Skeletal muscle tissue (tissue), 4 donors: ENCODE measurements around the gene ADGB. TPM values are rescaled to one million over a fixed set of nuclear protein-coding genes. Genes with fewer than 3 reads are reported as not detected.
"Not testable (repeated sequence)": the region's sequence is repeated elsewhere in the genome, so short reads cannot be mapped to it uniquely, and the experiment has no call there.

Experiments used
- H3K27ac ChIP-seq: one replicate; pipeline ENCODE4 v1.7.0; 2013; ENCODE audit warnings: mild to moderate bottlenecking, low read depth, low read length, inconsistent platforms
- H3K27me3 ChIP-seq, 3 donors: one replicate each; pipeline ENCODE4 v1.7.0; 2013; ENCODE audit warnings: low read length in 3 of 3; ENCODE audit not compliant: control insufficient read depth in 3 of 3, insufficient read depth in 3 of 3
- H3K36me3 ChIP-seq, 3 donors: one replicate each; pipeline ENCODE4 v1.7.0; 2013; ENCODE audit warnings: low read length in 3 of 3; ENCODE audit not compliant: control insufficient read depth in 3 of 3, insufficient read depth in 3 of 3
- H3K4me1 ChIP-seq, 3 donors: one replicate each; pipeline ENCODE4 v1.7.0; 2013; ENCODE audit warnings: low read length in 3 of 3, mild to moderate bottlenecking in 3 of 3; ENCODE audit not compliant: control insufficient read depth in 3 of 3, insufficient read depth in 3 of 3
- H3K4me3 ChIP-seq, 3 donors: one replicate each; pipeline ENCODE4 v1.7.0; 2013; ENCODE audit warnings: low read length in 3 of 3
- H3K9ac ChIP-seq, 3 donors: one replicate each; pipeline ENCODE4 v1.7.0; 2013; ENCODE audit warnings: low read length in 3 of 3, mild to moderate bottlenecking in 3 of 3, moderate library complexity in 2 of 3, low read depth in 1 of 3
- H3K9me3 ChIP-seq, 3 donors: one replicate each; pipeline ENCODE4 v1.7.0; 2013; ENCODE audit warnings: low read length in 3 of 3; ENCODE audit not compliant: control insufficient read depth in 3 of 3
- total RNA-seq: library from RNA; depleted of rRNA; stranded (reverse); fragments of >200 nt; gene quantifications from one replicate; pipeline ENCODE4 v1.2.3, GENCODE V29; 2014
- donor health status: Osteomylitis.

ADGB gene
- not detected for total RNA-seq

DNA sequence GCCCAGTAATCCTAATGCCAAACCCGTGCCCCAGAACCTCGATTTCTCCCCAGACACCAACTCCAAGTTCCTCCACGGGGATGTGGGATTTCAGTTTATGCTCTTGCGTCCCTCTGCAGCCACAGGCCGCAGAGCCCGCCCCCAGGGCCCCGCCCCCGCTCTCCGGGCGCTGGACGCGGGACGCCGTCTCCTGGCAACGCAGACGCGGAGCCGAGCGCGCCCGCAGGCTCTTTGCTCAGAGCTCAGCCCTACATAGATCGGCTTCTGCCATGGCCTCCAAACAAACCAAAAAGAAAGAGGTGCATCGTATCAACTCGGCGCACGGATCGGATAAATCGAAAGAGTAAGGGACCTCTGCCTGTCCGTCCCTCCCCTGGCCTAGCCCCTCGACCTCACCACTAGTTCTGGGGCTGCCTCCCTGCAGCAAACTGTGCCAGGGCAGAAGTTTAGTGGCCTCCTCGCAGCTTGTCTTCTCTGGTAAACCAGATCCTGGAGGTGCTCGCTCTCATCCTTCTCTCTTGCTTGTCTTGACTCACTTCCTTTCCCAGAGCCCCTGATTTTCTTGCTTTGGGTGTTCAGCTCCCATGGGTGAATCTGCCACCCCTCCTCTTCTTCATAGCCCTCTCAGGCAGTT is at the start of gene ADGB:
Gene ADGB, plus strand, starts transcription at position 201 of the 634 bp plus-strand sequence. Its CDS starts 69 bp downstream, at position 270.
- Histone ChIP-seq H3K36me3 (no peaks in the 10 kb centered on the region), H3K9ac (peak within 1 kb of the TSS; percentile 35 to 53 (median 49)), H3K27ac (no peak within 1 kb of the TSS), H3K4me3 (peak within 1 kb of the TSS; percentile 69 to 74 (median 70)), H3K9me3 (no peaks in the 10 kb centered on the region), H3K4me1 (peaks cover 0 to 8% (median 2%) of the 10 kb centered on the region in 3 donors), H3K27me3 (peaks cover 0 to 3% (median 0%) of the 10 kb centered on the region in 3 donors)

DNA sequence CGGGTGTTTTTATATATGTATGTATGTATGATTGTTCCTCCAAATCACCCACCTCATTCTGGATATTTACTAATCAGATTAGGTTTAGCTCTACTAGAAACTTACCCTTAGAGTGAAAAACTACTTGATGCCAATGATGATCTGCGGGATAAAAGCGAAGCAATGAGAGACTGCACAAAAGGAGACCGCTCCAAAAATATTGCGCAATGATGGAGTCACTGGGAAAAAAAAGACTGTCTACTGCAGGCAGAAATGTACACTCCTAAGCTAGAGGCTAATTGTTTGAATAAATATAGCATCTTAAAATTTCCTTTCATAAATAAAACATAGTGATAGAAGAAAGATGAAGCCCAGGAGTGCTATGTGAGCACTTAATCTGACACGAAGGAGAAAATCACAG is 47.9 kb upstream of the ADGB start:
- Histone ChIP-seq H3K27ac (no peak overlapping the region), H3K36me3 (peaks cover 0 to 5% (median 0%) of the 10 kb centered on the region in 3 donors), H3K4me3 (no peak overlapping the region), H3K9ac (no peak overlapping the region), H3K27me3 (no peaks in the 10 kb centered on the region), H3K4me1 (peaks cover 0 to 10% (median 0%) of the 10 kb centered on the region in 3 donors), H3K9me3 (no peaks in the 10 kb centered on the region)

DNA sequence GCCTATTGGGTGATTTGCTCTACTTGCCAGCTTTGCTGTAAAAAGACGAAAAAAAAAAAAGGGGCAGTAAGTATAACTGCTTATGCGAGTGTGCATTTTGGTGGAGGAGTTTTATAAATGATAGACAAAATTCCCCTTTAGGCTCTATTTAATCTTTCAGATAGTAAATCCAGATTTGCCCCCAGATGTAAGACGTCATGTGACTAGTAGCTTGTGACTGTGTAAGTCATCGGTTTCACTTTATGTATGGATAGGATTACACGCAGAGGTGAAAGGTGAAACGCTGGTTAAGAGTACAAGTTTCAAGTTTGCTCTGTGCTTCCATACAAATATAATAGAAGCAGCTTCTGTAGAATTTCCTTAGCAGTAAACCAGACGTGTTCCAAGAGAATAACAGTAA is 47.2 kb upstream of the ADGB start:
- Histone ChIP-seq H3K36me3 (peaks cover 0 to 5% (median 0%) of the 10 kb centered on the region in 3 donors), H3K9ac (no peak overlapping the region), H3K4me1 (peaks cover 0 to 10% (median 0%) of the 10 kb centered on the region in 3 donors), H3K27ac (no peak overlapping the region), H3K4me3 (no peak overlapping the region), H3K9me3 (no peaks in the 10 kb centered on the region), H3K27me3 (no peaks in the 10 kb centered on the region)

DNA sequence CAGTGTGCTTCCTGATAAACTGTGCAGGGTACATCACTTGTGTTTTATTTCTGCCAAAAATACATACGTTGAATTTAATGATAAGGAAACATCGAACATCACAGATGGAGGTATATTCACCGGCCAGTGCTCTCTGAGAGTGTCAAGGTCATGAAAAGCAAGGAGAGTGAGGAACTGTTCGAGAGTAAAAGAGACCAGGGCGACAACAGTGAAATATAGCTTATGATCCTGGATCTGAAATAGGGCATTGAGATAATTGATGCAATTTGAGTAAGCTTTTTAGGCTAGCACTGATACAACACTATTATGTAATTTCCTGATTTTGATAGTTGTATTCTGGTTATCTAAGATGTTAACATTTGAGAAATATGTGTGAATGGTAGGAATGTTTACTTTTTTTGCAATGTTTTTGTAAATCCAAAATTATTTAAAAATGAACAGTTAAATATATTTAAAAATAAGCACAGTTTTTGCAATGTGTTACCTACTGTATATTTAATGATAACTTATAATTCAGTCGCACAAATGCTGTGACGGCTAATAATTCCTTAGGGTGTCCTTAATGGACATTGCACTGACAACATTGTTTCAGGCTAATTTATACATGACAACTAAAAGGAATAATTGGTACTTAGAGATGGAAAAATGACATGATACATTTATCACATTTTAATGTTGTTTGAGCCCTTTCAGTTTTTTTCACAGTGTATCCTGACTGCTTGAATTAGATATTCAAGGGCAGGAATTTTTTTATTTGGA is 45.2 kb upstream of the ADGB start:
- Histone ChIP-seq H3K9ac (no peak overlapping the region), H3K36me3 (peaks cover 0 to 5% (median 0%) of the 10 kb centered on the region in 3 donors), H3K9me3 (no peaks in the 10 kb centered on the region), H3K4me3 (no peak overlapping the region), H3K27ac (no peak overlapping the region), H3K4me1 (peaks cover 0 to 10% (median 0%) of the 10 kb centered on the region in 3 donors), H3K27me3 (no peaks in the 10 kb centered on the region)

GRCh38 chr6:146560607-146561006 is 38.2 kb upstream of the ADGB start:
- H3K9ac ChIP-seq: no peak overlapping the region
- H3K4me3 ChIP-seq: no peak overlapping the region
- no peak overlapping the region for H3K27ac ChIP-seq
- no peaks in the 10 kb centered on the region for H3K27me3 ChIP-seq
- no peaks in the 10 kb centered on the region for H3K4me1 ChIP-seq
- H3K9me3 ChIP-seq: no peaks in the 10 kb centered on the region
- H3K36me3 ChIP-seq: no peaks in the 10 kb centered on the region

DNA sequence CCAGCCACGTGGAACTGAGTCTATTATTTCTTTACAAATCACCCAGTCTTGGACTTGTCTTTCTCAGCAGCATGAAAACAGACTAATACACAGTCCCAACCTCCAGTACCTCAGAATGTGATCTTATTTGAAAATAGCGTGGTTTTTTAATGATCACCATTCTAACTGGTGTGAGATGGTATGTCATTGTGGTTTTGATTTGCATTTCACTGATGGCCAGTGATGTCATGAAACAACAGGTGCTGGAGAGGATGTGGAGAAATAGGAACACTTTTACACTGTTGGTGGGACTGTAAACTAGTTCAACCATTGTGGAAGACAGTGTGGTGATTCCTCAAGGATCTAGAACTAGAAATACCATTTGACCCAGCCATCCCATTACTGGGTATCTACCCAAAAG is 32.1 kb upstream of the ADGB start:
- not testable (repeated sequence) for H3K27ac ChIP-seq, H3K9ac ChIP-seq, H3K4me1 ChIP-seq, H3K27me3 ChIP-seq, H3K4me3 ChIP-seq, H3K9me3 ChIP-seq, H3K36me3 ChIP-seq

DNA sequence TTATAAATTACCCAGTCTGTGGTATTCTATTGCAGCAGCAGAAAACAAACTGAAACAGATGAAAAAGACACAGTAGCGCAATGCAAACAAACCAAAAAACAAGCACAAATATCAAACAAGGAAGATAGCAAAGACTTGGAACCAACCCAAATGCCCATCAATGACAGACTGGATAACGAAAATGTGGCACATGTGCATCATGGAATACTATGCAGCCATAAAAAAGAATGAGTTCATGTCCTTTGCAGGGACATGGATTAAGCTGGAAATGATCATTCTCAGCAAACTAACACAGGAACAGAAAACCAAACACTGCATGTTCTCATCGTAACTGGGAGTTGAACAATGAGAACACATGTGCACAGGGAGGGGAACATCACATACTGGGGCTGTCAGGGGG is 30.2 kb upstream of the ADGB start:
- not testable (repeated sequence) for H3K4me1 ChIP-seq, H3K27ac ChIP-seq, H3K9ac ChIP-seq, H3K27me3 ChIP-seq, H3K36me3 ChIP-seq, H3K4me3 ChIP-seq, H3K9me3 ChIP-seq

- no peaks in the 10 kb centered on the region for H3K36me3 ChIP-seq
- no peak overlapping the region for H3K9ac ChIP-seq
- H3K27ac ChIP-seq: no peak overlapping the region
- no peaks in the 10 kb centered on the region for H3K4me1 ChIP-seq
- peaks cover 0 to 2% (median 0%) of the 10 kb centered on the region in 3 donors for H3K27me3 ChIP-seq
- peaks cover 0 to 3% (median 0%) of the 10 kb centered on the region in 3 donors for H3K9me3 ChIP-seq
- no peak overlapping the region for H3K4me3 ChIP-seq
Observed at GRCh38 chr6:146574211-146574610, 24.6 kb upstream of the ADGB start.

GRCh38 chr6:146578054-146578453 is 20.7 kb upstream of the ADGB start:
- H3K27ac ChIP-seq: no peak overlapping the region
- H3K9me3 ChIP-seq: no peaks in the 10 kb centered on the region
- H3K36me3 ChIP-seq: no peaks in the 10 kb centered on the region
- H3K4me3 ChIP-seq: no peak overlapping the region
- H3K4me1 ChIP-seq: no peaks in the 10 kb centered on the region
- no peaks in the 10 kb centered on the region for H3K27me3 ChIP-seq
- no peak overlapping the region for H3K9ac ChIP-seq

- Histone ChIP-seq H3K27ac (no peak overlapping the region), H3K4me3 (no peak overlapping the region), H3K4me1 (no peaks in the 10 kb centered on the region), H3K36me3 (no peaks in the 10 kb centered on the region), H3K9me3 (no peaks in the 10 kb centered on the region), H3K27me3 (no peaks in the 10 kb centered on the region), H3K9ac (no peak overlapping the region)
Observed at GRCh38 chr6:146581968-146582367, 16.8 kb upstream of the ADGB start.
